Measurements from ENCODE around the gene NHLRC3.

The NHLRC3 gene

DNA sequence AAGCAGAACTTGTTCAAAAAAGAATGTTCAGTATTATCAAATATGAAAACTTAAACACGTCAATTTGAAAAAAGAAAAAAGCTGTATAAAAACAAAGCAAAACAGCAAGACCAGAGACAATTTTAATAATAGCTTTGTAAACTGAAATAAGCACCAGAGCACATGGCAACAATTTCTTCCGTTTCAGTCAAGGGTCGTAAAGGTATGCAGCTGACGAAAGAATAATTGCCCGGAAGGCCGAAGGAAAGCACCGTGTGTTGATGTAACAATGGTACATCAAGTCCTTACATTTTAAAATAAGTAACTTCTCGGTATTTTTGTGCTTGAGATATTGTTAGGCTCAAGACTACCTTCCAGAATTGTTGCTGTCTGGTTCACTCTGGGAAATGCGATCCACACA is 2.0 kb upstream of the NHLRC3 start:
- H3K4me3 ChIP-seq (IDR thresholded peaks at IDR 0.05; ENCODE audit: insufficient read depth, low read depth, low read length), result no peak overlapping the region
- no peaks in the 10 kb centered on the region for H3K27me3 ChIP-seq (ENCODE audit: insufficient read depth, low read depth)
- no peak overlapping the region for H2AFZ ChIP-seq (ENCODE audit: low read depth)
- peak overlapping the region; percentile 93 for H3K4me2 ChIP-seq
- peak overlapping the region; percentile 89 for H3K27ac ChIP-seq
- no peaks in the 10 kb centered on the region for H3K36me3 ChIP-seq (ENCODE audit: insufficient read depth)
- no peaks in the 10 kb centered on the region for H4K20me1 ChIP-seq (ENCODE audit: insufficient read depth)
- peak overlapping the region; percentile 78 for H3K9ac ChIP-seq
- peaks cover 43% of the 10 kb centered on the region for H3K4me1 ChIP-seq (ENCODE audit: low read depth, poor library complexity, severe bottlenecking)
- H3K79me2 ChIP-seq (ENCODE audit: insufficient read depth, low read depth), result peaks cover 58% of the 10 kb centered on the region
- no peak for TF ChIP-seq CTCF (conservative IDR thresholded peaks at IDR 0.05; ENCODE audit: low read depth, low read length)

GRCh38 chr13:39037410-39037879 is 811 bp upstream of the NHLRC3 start:
- Histone ChIP-seq H3K27me3 (ENCODE audit: insufficient read depth, low read depth) (no peaks in the 10 kb centered on the region), H3K36me3 (ENCODE audit: insufficient read depth) (no peaks in the 10 kb centered on the region), H3K79me2 (ENCODE audit: insufficient read depth, low read depth) (peaks cover 51% of the 10 kb centered on the region), H3K9ac (peak overlapping the region; percentile 78), H3K4me1 (ENCODE audit: low read depth, poor library complexity, severe bottlenecking) (peaks cover 47% of the 10 kb centered on the region), H4K20me1 (ENCODE audit: insufficient read depth) (no peaks in the 10 kb centered on the region), H3K27ac (peak overlapping the region; percentile 89), H3K4me2 (peak overlapping the region; percentile 93; the same call in 1 of the 2 replicates), H2AFZ (ENCODE audit: low read depth) (peak overlapping the region; percentile 73), H3K4me3 (IDR thresholded peaks at IDR 0.05; ENCODE audit: insufficient read depth, low read depth, low read length) (no peak overlapping the region)
- no peak for TF ChIP-seq CTCF (conservative IDR thresholded peaks at IDR 0.05; ENCODE audit: low read depth, low read length)

DNA sequence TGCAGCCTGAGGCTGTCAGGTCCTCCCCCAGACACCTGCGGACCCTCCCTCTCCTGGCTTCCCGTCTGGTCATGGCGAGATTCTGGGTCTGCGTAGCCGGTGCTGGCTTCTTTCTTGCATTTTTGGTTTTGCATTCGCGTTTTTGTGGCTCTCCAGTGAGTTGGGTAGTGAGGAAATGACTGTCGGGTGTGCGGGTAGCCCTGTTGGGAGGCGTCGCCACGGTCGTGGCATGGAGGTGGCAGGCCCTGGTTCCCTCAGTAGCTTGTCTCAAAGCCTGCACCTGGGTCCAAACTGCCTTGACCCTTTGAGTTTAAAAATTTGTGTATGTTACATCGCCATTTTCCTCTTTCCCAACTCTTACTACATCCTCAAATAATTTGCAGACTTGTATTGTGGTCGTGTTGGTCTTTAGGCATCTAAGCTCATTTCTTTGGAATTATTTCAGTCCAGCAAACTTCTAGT is 344 bp downstream of the NHLRC3 start:
- Histone ChIP-seq H2AFZ (ENCODE audit: low read depth) (peak overlapping the region; percentile 73), H3K9ac (peak overlapping the region; percentile 78), H3K4me2 (peak overlapping the region; percentile 84), H4K20me1 (ENCODE audit: insufficient read depth) (no peaks in the 10 kb centered on the region), H3K4me1 (ENCODE audit: low read depth, poor library complexity, severe bottlenecking) (peaks cover 40% of the 10 kb centered on the region), H3K27me3 (ENCODE audit: insufficient read depth, low read depth) (no peaks in the 10 kb centered on the region), H3K36me3 (ENCODE audit: insufficient read depth) (no peaks in the 10 kb centered on the region), H3K4me3 (IDR thresholded peaks at IDR 0.05; ENCODE audit: insufficient read depth, low read depth, low read length) (no peak overlapping the region), H3K79me2 (ENCODE audit: insufficient read depth, low read depth) (peaks cover 44% of the 10 kb centered on the region), H3K27ac (peak overlapping the region; percentile 89)
- no peak for TF ChIP-seq CTCF (conservative IDR thresholded peaks at IDR 0.05; ENCODE audit: low read depth, low read length)

DNA sequence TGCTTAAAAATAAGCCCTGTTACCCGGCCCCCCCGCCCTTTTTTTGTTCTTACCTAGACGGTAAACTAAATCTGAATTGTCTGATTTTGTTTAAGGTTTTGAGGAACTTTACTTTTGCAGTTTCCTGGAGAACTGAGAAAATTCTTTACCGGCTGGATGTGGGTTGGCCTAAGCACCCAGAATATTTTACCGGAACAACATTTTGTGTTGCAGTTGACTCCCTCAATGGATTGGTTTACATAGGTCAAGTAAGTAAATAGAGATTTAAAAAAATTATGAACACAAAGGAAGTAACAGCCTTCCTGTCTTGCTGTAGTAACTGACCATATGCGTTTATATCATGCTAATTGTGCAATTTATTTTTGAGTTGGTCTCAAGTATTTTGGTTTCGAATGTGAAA is 785 bp downstream of the NHLRC3 start:
- Histone ChIP-seq H3K36me3 (ENCODE audit: insufficient read depth) (no peaks in the 10 kb centered on the region), H3K4me2 (peak overlapping the region; percentile 84), H3K79me2 (ENCODE audit: insufficient read depth, low read depth) (peaks cover 39% of the 10 kb centered on the region), H3K4me3 (IDR thresholded peaks at IDR 0.05; ENCODE audit: insufficient read depth, low read depth, low read length) (no peak overlapping the region), H3K9ac (peak overlapping the region; percentile 78), H3K4me1 (ENCODE audit: low read depth, poor library complexity, severe bottlenecking) (peaks cover 36% of the 10 kb centered on the region), H3K27ac (peak overlapping the region; percentile 89), H3K27me3 (ENCODE audit: insufficient read depth, low read depth) (no peaks in the 10 kb centered on the region), H4K20me1 (ENCODE audit: insufficient read depth) (no peaks in the 10 kb centered on the region), H2AFZ (ENCODE audit: low read depth) (peak overlapping the region; percentile 73; the same call in 1 of the 2 replicates)
- no peak for TF ChIP-seq CTCF (conservative IDR thresholded peaks at IDR 0.05; ENCODE audit: low read depth, low read length)

All from KMS-11 (cell line).